HCEC 1CT (cell line): Measurements from ENCODE around the gene GDNF.
"Not testable (repeated sequence)": the region's sequence is repeated elsewhere in the genome, so short reads cannot be mapped to it uniquely, and the experiment has no call there.

Experiments
- DNase-seq: peaks from one replicate; pipeline ENCODE4 v3.0.0-alpha.2; 2017

Gene GDNF

DNA sequence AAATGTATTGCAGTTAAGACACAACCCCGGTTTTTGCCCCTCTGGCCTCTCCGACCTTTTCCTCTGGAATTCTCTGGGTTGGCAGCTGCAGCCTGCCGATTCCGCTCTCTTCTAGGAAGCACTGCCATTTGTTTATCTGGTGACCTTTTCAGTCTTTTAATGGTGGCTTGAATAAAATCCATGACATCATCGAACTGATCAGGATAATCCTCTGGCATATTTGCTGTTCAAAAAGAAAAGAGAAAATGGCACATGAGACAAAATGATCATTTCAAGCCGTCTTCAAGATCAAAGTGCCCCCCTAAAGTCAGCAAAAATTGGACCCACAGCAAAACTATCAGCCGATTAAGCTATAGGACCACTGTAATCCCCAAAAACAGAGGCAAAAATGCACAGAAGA is 23.9 kb downstream of the GDNF start:
- no peak for DNase-seq

DNA sequence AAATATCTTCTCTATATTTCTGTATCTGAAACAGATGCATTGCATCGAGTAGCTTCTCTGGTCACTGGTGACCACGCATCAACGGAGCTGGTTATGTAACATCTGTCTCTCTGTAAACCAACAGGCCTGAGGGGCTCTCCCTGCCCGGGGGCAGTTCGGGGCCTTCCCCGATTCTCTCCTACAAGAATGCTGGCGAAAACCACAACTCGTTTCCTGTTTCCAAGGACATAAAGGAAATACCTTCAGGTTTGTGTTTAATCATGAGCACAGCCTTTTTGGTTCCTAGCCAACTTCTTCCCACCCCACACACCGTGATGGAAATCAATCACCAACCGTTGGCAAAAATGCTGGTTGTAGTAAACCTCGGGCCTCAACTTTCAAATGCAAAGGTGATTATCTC is 25.1 kb downstream of the GDNF start:
- DNase-seq: no peak

DNA sequence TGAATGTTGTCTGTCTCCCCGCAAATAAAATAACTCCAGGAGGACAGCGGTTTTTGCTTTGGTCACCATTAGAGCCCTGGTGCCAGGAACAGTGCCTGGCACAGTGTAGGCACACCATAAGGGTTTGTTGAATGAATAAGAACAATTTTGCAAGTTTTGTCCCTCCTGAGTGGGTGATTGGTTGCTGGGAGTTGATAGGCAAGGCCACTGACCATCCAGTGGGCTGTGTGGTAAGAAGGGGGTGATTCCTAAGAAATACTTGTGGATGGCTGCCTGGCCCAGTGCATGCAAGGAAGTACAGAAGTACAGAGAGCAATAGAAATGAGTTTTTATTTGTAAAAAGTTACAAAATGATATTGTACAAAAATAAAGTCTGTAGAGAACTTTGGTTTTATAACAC is 27.5 kb downstream of the GDNF start:
- no peak for DNase-seq

DNA sequence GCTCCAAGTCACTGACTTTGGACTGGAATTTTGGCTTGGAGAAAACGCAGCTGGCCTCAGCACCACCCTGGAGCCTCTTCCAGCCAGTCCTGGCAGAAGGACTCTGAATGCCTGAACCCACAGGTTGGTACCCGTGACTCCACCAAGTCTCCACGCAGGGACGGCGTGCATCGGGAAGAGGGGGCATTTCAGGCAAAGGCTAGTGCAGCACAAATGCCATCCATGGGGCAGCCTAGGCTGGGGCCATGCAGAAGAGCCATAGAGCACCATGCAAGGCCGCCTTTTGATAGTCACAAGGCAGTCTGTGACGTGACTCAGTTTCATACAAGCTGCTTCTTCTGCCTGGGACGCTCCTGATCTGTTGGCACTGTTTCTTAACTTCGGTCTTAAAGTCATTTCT is 28.0 kb downstream of the GDNF start:
- DNase-seq: no peak

DNA sequence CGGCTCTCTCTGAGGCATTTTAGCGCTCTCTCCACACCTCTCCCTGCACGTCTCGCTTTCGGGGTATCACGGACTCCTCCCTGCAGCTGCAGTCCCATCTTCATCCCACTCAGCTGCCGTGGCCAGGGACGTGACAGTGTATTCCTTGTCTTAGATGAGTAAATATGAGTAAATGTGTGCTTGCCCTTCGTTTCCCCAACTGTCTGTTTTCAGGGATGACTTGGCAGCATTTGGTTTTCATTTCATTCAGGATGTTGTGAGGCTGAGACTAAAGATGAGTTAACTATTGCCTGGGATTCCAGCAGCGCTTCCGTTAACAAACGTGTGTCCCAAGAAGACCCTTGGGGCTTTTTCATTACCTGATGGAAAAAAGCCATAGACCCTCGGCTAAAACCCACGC is 29.5 kb downstream of the GDNF start:
- DNase-seq: no peak

DNA sequence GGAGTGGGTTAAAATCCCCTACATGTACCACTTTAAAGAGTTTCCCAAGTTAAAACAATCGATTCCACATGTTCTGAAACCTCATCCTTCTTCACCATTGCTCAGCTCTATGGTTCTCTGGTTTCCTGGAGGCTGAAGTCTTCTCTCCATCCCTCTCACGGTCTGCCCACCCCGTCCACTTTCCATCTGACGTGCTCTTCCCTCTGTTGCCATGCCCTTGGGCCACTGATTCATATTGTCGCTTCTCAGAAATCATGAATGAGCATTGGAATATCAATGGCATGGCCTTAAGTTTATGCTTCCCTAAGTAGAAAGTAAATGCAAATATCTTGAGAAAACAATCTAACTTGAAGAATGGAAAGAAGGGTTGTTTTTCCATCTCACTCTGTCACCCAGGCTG is 30.9 kb downstream of the GDNF start:
- DNase-seq: no peak

DNA sequence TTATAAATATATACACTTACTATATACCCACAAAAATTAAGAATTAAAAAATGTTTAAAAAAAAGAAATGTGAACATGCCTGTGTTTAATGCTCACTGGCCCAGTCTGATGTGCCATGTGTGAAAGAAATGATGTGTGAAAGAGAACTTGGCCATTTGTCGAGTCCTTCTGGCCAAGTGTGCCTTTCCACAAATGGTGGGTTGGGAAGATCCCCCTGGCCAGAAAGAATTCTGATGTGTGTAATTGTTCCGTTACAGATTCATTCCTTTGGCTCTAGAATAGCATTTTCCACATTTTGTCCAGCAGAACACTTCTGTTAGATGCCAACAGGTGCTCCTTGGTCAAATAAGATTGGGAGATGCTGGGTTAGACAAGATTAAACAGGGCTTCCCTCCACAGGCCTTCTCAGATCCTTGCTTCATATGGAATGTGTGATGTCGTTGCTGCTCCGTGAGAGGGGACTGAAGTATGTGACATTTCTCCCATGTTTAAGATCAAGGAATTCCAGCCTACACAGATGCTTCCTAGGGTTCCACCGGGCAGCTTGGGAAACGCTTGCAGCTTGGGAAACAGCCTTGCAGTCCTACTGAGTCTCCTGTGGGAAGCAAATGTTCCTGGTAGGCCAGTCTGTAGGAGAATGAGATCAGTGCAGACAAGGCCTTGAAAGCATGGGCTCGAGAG is 32.1 kb downstream of the GDNF start:
- no peak for DNase-seq

DNA sequence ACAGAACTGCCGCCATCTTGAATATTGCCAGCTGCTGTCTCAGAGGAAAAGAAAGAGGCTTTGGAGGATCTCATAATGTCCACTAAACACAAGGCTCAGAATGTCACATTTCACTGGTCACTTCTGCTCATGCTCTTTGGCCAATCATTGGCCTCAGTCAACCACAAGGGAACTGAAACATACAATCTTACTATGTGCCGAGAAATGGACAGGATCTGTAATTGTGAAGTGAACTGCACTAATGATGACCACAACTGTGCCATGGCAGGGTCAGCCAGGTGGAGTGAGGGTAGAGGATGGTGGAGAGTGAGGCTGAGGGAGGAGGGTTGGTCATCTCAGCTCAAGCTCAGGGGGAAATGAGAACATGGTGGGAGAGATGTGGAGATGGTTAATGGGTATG is 32.8 kb downstream of the GDNF start:
- no peak for DNase-seq

DNA sequence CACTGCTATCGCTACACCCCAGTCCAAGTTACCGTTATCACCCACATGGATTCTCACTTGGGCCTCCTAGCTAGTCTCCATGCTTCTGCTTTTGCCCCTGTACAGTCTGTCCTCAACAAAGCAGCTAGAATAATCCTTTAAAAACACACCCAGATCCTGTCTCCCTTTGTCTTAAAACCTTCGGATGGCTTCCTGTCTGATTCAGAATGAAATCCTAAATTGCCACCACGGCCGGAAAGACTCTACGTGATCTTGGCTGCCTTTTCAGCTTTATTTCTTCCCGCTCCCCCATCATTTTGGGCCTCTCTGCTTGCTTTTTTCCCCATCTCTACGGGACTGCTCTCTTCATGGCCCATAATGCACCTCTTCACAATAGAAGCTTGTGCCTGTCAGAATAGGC is 33.4 kb downstream of the GDNF start:
- no peak for DNase-seq

DNA sequence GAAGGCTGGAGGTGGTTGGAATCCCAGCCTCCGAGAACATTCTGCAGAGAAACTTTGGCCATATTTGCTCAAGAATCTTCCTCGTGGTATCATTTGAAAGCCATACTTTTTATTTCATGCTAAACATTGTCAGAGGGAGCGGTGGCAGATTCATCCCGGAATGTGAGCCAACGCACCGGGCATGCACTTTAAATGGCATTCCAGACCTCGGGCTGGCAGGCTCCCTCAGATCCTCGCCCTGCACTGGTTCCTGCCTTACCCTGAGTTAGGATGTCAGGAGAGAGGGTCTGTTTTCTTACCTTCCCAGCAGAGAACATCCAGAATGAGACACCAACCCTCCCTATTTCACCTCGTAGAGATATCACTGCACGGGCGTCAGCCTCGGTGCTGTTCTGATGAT is 33.8 kb downstream of the GDNF start:
- no peak for DNase-seq

DNA sequence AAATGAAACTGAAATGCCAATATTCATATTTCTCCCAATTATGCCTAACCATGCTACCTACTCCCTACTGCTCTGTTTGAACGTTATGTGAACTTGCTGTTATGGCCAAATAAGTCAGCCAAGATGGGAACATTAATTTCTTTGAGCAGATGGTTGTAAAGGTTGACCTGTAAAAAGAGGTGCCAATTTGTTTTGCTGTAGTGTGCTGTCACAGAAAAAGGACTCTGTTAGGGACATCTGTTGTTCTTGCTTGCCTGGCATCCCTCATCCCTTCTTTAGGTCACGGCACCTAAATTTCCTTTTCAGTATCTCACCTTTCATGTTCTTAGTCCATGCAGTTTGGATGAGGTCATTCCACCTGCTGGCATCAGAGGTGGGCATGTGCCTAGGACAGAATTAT is 35.4 kb downstream of the GDNF start:
- DNase-seq: no peak

DNA sequence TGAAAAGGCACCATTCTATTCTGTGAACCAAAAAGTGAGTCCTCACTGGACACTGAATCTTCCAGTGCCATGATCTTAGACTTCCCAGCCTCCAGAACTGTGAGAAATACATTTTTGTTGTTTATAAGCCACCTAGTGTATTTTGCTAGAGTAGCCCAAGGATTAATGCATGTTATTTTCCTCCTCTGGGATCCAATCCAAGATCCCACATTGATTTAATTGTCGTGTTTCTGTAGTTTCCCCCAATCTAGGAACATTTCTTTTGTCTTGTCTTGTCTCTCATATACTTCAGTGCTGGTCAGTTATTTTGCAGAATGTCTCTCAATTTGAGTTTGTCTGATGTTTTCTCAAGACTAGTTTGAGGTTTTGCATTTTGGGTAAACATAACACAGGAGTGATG is 36.4 kb downstream of the GDNF start:
- DNase-seq: no peak

DNA sequence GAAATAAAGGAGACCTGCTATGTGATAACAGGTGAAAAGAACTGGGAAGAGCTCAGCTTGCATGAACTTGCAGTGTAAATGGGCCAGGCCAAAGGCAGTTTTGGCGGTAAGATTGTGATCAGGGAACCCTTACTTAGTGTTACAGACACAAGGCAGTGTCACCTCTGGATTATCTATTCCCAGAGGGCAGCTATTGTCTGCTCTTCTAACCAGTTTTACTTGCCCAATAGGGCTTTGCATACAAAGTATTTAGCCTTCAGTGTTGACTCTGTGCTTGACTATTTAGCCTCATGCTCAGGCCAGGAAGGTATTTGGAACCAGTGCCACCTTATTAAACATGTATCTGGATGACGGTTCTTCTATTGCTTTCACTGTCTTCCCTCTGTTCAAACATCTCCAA is 38.3 kb downstream of the GDNF start:
- no peak for DNase-seq

DNA sequence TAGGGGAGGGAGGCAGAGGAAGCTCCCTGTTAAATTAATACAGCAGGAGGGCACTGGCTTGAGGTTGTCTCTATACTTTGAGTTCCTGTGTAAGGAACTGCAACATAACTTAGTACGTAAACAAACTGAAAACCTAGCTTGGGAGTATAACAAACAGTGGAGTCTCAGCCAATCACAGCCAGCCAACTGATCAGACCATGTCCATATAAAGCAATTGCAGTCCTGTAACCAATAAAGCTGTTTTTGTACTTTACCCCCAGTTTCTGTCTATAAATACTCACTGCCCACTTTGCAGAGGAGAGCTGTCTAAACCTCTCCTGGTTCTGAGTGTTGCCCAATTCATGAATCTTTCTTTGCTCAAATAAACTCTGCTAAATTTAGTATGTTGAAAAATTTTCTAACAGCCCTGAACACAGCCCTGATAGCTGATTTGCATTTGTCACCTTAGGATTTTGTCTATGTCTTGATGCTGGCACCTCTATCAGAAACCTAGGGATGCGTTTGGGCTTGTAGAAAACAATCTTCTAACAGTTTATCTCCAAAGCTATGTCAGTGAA is 39.9 kb downstream of the GDNF start:
- DNase-seq: peak; percentile 31

DNA sequence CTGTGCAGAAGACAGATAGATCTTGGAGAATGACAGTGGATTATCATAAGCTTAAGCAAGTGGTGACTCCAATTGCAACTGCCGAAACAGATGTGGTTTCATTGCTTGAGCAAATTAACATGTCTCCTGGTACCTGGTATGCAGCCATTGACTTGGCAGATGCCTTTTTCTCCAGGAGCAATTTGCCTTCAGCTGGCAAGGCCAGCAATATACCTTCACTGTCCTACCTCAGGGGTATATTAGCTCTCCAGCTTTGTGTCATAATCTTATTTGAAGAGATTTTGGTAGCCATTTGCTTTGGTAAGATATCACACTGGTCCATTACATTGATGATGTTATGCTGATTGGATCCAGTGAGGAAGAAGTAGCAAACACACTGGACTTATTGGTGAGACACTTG is 43.4 kb downstream of the GDNF start:
- not testable (repeated sequence) for DNase-seq

DNA sequence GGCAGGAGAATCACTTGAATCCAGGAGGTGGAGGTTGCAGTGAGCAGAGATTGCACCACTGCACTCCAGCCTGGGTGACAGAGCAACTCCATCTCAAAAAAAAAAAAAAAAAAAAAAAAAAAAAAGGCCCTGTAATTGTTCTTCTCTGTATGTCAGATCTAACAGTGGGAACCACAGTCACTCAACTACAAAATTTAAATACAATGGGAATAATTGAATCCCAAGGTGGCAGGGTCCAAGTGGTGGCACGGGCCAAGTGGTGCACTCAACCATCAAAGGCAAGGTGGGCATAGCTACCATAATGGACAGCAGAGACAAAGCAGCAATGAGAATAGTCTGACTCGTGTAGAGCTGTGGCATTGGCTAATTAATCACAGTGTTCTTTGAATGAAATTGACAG is 44.5 kb downstream of the GDNF start:
- not testable (repeated sequence) for DNase-seq

DNA sequence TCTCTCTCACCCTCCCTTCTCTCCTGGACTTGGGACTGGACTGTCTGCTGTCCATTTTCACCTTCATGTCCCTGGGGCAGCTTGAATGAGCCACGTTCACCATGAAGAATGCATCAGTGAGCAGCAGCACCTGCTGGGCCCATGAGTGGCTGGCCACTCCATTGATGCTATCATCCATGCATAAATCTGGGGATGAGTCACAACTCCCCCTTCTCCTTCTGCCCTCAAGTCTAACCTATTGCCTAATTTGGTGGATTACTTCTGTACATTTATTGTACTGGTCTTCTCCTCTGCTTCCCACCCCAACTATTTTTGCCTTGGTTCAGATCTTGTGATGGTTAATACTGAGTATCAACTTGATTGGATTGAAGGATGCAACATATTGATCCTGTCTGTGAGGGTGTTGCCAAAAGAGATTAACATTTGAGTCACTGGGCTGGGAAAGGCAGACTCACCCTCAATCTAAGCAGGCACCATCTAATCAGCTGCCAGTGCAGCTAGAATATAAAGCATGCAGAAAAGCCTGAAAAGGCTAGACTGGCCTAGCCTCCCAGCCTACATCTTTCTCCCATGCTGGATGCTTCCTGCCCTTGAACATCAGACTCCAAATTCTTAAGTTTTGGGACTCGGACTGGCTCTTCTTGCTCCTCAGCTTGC is 46.7 kb downstream of the GDNF start:
- peak; percentile 93 for DNase-seq

DNA sequence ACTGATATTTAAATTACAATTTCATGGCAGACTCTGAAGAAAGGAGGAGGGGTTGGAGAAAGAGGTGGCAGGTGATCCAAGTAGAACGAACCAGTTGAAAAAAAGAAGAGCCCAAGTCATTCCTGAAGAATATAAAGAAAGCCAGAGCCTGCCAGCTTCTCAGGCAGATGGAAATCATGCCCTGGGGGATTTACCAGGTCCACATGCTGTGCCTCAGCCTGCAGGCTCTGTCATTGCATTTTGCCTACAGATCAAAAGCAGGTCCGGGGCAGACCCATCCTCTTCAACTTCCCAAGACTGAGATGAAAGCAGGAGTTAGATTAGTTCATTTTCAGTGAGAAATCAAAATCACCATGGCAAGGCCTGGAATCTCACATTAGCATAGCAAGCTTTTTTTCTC is 48.5 kb downstream of the GDNF start:
- DNase-seq: no peak

DNA sequence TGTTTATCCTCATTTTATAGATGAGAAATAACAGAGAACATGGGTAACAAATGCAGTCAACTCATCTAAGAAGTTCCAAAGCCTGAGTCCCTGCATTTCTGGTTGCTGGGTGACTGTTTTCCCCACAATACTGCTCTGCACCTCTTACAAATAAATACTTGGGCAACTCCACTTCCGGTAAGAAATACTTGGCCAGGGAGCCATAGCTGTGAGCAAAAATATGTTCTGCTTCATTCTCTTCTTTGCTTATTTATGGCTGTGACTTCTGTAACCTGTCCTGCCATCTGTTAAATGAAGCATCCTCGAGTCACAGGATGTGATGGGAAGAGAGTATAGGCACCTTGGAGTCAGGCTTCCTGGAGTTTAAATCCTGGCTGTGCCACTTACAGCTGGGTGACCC is 49.9 kb downstream of the GDNF start:
- DNase-seq: peak; percentile 59

DNA sequence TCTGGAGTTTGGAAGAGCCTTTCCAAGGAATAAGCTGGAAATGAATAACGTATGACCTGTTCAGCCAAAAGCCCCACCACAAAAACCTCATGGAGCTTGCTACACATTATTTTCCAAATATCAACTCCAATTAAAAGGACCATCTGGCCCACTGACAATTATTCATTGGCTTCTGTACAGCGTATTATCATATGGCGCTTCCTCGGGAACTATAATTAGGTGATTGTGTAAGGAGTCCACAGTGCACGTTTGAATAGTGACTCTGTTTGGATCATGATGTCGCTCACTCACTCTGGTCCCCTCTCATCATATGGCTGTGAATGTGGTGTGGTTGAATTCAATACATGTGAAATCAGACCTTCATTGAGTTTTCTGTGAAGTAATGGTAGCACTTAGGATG is 52.1 kb downstream of the GDNF start:
- DNase-seq: no peak

DNA sequence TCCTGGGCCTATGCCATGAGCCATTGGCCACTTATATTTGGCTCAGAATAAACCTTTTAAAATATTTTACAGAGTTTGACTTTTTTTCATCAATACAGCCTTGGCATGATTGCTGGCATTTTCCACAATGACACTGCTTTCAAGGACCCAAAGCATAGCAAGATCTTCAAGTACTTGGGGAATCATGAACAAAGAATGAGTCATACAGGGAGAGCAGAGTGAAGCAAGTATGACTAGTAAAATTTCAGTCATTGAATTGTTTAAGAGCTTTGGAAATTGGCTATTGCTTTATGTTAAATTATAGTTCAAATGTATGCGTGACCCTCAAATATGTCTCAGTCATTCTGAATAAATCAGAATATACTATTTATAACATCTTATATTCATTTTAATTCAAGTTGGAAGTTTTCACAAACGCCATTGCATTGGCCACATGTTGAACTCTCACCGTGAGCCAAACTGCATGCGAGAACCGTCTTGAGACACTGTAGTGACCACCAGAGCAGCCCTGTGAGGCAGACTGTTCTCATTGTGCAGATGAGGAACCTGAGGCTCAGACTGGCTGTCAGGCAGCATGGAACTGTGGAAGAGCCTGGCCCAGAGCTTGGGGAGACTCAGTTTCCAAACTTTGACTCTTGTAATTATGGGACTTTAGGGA is 52.9 kb downstream of the GDNF start:
- DNase-seq: peak; percentile 83

DNA sequence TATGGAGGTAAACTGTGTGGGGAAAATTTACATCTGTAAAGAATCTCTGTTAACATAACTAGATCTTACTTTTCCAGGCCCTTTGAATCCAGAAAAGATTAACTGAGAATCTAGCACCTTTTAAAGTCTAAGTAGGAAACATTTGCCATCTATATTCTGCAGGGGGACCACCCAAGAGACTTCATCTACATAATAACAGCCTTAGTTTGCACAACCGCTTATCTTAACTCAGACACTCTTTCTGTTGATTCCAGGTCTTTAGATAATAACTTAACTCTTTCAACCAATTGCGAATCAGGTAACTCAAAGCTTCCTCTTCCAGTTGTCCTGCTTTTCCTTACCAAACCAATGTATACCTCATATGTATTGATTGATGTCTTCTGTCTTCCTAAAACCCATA is 53.4 kb downstream of the GDNF start:
- DNase-seq: no peak

DNA sequence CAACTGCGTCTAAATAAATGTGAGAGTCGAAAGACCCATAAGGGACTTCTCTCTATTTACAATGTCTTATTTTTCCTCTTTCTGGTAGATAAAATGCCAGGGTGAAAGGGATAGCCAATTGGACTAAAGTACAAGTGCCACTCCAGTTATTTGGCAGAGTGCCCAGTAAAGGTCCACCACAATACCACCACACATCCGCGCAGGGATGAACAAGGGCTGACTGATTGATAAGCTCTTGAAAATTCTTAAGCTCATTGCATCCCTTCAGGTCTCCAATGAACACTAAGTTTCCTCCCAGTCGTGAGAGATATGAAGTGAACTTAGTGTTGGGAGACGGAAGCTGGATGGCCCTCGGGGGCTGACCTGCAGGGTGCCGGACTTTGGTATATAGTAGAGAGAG is 58.4 kb downstream of the GDNF start:
- not testable (repeated sequence) for DNase-seq

DNA sequence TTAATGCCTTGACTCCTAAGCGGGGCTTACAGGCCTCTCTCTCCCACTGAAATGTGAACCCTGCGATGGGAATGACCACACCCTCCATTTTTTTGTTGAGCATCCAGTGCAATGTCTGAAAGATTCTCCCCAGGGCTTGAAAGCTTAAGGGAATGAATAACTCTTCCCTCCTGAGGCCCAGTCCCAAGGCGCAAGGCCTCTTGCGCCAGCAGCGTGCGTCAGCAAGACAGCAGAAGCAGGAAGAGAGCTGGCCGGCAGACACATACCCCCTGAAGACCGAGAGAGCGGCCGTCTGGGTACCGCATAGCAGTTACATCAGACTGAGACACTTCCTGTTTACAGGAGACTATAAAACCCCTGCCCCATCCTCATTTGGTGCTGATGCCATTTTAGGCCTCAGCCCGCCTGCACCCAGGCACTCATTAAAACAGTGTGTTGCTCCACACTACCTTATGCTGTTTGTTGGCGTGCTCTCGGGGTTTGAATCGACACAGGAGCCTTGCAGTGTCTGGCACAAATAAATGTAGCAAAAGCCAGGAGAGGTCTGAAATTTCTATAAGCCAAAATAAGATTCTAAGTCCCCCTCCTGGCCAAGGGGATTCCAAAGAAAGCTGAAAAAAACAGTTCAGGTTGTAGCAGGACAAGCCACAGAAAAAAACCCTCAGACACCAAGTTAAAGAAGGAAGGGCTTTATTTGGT is 62.3 kb downstream of the GDNF start:
- DNase-seq: no peak
